GM19463 (cell line): ENCODE data around the gene PSG1.
"Not testable (repeated sequence)": the region's sequence is repeated elsewhere in the genome, so short reads cannot be mapped to it uniquely, and the experiment has no call there.

Experiments
- ATAC-seq: cut with Tn5 transposase; IDR thresholded peaks from one replicate; pipeline ENCODE4 v1.9.1; 2021; ENCODE audit warnings: mild to moderate bottlenecking, moderate library complexity; ENCODE audit not compliant: unreplicated experiment

The PSG1 gene

DNA sequence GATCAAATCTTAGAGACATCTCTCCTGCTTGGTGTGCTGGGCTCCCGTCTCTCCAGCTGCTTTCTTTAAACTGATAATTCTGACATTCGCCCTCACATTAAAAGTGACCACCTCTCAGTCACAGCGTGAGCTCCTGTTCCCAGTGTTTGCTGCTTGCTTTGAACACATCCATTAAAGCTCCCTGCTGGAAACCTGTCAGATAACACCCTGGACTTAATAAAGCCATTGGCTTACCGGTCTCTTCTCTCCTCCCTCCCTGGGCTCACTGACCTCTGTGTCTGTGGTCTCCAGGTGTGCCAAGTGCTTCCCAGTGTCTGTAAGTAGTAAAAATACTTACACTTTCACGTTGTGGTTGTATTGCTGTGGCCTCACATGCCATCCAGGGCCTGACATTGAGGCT, 2.5 kb upstream of the PSG1 start:
- ATAC-seq, result not testable (repeated sequence)

GRCh38 chr19:42881279-42881678, 1.8 kb upstream of the PSG1 start:
- not testable (repeated sequence) for ATAC-seq

GRCh38 chr19:42880621-42881020, 1.1 kb upstream of the PSG1 start:
- ATAC-seq, result not testable (repeated sequence)

- not testable (repeated sequence) for ATAC-seq
Measured at GRCh38 chr19:42876596-42876995, 2.9 kb downstream of the PSG1 start.

DNA sequence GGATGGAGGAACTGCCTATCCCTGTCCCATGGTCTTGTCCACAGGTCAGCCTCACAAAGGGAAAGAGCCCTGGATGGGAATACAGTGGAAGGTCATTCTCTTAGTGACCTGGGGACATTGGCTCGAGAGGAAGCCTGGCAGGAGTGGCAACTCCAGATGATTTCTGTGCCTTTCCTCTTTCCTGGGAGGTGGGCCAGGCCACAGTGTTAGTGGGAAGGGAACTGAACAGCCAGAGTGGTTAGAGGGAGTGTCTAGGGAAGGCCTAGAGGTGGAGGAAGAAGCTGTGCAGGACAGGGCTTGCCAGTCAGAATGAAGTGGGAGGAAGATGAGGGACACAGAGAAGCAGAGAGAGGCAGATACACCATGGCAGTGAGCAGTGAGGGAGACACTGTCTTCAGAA, 3.6 kb downstream of the PSG1 start:
- ATAC-seq, result not testable (repeated sequence)

GRCh38 chr19:42874901-42875813, 4.4 kb downstream of the PSG1 start:
- not testable (repeated sequence) for ATAC-seq

- ATAC-seq, result not testable (repeated sequence)
Measured at GRCh38 chr19:42874136-42874535, 5.4 kb downstream of the PSG1 start.

GRCh38 chr19:42872608-42873007, 6.9 kb downstream of the PSG1 start:
- no peak for ATAC-seq

DNA sequence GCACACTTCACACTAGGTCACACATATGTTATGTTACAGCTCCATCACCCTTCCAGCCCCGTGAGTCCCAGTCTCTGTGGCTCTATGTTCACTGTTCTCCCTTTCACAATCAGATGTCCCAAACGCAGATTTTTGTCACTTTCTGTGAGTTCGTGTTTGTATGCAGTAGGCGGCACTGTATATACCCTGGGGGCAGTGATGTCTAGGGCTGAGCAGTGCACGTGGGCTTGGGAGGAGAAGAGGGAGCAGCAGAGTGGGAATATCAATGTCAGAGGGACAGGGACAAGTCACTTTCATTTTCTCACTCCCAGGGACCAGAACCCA, 22.0 kb downstream of the PSG1 start:
- ATAC-seq, result no peak

GRCh38 chr19:42856866-42857543, 22.5 kb downstream of the PSG1 start:
- ATAC-seq, result not testable (repeated sequence)

GRCh38 chr19:42854745-42855144, 24.8 kb downstream of the PSG1 start:
- ATAC-seq, result not testable (repeated sequence)

DNA sequence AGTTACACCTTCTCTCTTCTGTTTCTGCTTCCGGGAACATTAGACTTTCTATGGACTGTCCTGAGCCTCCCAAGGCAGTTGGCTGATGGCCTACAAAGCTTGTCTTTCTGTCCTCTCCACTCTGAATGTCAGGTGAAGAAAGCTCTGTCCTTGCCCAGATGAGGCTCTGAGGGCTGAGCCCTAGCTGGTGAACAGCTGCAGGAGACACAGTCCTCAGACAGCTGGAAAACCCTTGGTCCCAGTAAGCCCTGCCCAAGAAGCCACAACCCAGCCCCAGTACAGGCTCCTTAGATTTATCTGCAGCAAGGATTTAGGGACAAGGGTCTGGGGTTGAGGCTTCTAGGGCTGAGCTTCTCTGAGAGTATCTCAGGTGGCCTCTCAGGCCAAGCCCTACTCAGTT, 26.3 kb downstream of the PSG1 start:
- not testable (repeated sequence) for ATAC-seq

DNA sequence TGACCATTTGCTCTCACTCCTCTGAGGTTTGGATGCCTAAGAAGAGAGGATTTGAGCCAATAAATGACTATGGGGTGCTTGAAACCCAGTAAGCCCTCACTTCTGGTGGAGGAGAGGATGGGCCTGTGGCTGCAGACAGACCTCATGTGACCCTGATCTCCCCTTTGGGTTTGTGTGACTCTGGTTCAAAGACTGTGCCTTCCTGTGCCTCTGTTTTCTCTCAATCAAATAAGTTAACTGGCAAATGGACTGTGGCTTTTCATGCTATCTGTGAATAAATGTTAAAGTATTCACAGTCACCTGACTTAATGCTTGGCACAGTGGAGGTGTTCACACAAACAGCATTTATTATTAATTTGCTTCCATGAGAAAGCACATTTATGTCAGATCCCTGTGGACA, 26.7 kb downstream of the PSG1 start:
- ATAC-seq, result not testable (repeated sequence)

DNA sequence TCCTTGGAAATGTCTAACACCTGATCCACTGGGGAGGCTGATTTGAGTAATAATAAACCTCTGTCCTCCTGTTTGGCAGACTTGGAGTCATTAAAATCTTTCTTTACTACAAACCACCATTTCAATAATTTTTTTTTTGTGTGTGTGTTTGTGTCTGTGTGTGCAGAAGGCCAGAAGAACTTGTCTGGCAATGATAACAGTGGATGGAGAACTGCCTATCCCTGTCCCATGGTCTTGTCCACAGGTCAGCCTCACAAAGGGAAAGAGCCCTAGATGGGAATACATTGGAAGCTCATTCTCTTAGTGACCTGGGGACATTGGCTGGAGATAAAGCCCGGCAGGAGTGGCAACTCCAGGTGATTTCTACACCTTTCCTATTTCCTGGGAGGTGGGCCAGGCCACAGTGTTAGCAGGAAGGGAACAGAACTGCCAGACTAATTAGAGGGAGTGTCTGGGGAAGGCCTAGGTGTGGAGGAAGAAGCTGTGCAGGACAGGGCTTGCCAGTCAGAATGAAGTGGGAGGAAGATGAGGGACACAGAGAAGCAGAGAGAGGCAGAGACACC, 27.7 kb downstream of the PSG1 start:
- not testable (repeated sequence) for ATAC-seq

- ATAC-seq, result no peak
Measured at GRCh38 chr19:42850981-42851717, 28.4 kb downstream of the PSG1 start.

- no peak for ATAC-seq
Measured at GRCh38 chr19:42846597-42846996, 32.9 kb downstream of the PSG1 start.

GRCh38 chr19:42843631-42844030, 35.9 kb downstream of the PSG1 start:
- ATAC-seq, result not testable (repeated sequence)

- not testable (repeated sequence) for ATAC-seq
Measured at GRCh38 chr19:42832746-42833442, 46.6 kb downstream of the PSG1 start.

DNA sequence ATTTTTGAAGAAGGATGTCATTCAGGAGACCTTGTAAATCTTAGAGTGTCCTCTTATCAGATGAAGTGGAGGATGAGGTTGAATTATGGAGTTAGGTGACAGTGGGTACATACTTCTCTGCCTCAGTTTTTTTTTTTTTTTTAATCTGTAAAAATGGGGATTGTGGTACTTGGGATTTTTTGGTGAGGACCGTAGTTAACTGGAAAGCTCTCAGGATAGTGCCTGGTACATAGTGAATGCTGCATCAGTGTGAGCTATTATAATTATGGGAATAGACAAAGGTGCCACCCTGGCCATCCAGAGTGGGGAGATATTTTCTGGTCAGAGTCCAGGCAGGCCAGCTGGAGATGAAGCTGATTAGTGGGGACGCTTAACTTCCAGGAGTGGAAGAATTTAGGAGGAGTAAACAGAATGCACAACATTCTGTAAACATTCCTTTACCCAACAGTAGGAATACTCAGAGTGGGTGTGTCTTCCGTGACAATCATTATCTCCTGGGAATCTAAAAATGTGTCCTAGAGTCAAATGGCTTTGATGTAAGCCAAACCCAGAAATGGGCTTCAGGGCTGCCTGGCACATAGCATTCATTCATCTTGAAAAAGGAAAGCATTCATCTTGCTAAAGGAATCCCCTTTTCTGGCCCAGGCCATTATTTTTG, 47.4 kb downstream of the PSG1 start:
- not testable (repeated sequence) for ATAC-seq
